HepG2 (cell line): ENCODE results near the gene SLX9. TPM values are rescaled to one million over a fixed set of nuclear protein-coding genes. Genes with fewer than 3 reads are reported as not detected.

Experiments used
- ESRRA ChIP-seq: sonication (generic); formaldehyde crosslinking; IDR thresholded peaks from 2 replicates; pipeline ENCODE4 v1.5.1; 2020; ENCODE audit warnings: mild to moderate bottlenecking, low read depth, missing genetic modification reagents
- HDAC2 ChIP-seq: sonication (generic); formaldehyde crosslinking; IDR thresholded peaks from 2 replicates; pipeline ENCODE4 v1.4.0; 2020; ENCODE audit warnings: missing genetic modification reagents
- HIVEP1 ChIP-seq: sonication (generic); formaldehyde crosslinking; IDR thresholded peaks from 2 replicates; pipeline ENCODE4 v1.4.0; 2020; ENCODE audit warnings: mild to moderate bottlenecking, missing genetic modification reagents
- MEIS2 ChIP-seq: sonication (generic); formaldehyde crosslinking; IDR thresholded peaks from 2 replicates; pipeline ENCODE4 v1.9.0; 2021; ENCODE audit warnings: mild to moderate bottlenecking, missing genetic modification reagents
- MTA1 ChIP-seq: sonication (generic); formaldehyde crosslinking; IDR thresholded peaks from 2 replicates; pipeline ENCODE4 v1.4.0; 2020; ENCODE audit warnings: missing genetic modification reagents, mild to moderate bottlenecking, borderline replicate concordance
- NCOA1 ChIP-seq: sonication (generic); formaldehyde crosslinking; IDR thresholded peaks from 2 replicates; pipeline ENCODE4 v1.9.0; 2021; ENCODE audit warnings: missing genetic modification reagents
- NCOR1 ChIP-seq: fragments of 200-600 bp; sonication (generic); IDR thresholded peaks from 2 replicates; pipeline ENCODE4 v1.7.0; 2017; ENCODE audit warnings: antibody characterized with exemption, low read length, borderline replicate concordance
- NR2F6 ChIP-seq, 2 experiments: IDR thresholded peaks; 2 replicates each; pipeline ENCODE4 v1.6.1; 2016; ENCODE audit warnings: antibody characterized with exemption in 1 of 2, mild to moderate bottlenecking in 1 of 2
- PCBP2 ChIP-seq: fragments of 200-400 bp; formaldehyde crosslinking; optimal IDR thresholded peaks from 2 replicates; pipeline ENCODE3; 2018; ENCODE audit warnings: low read length, low read depth; ENCODE audit not compliant: poor library complexity, severe bottlenecking
- PHF21A ChIP-seq: sonication (generic); formaldehyde crosslinking; IDR thresholded peaks from 2 replicates; pipeline ENCODE4 v1.5.0; 2020; ENCODE audit warnings: mild to moderate bottlenecking, missing genetic modification reagents
- SP4 ChIP-seq: sonication (generic); formaldehyde crosslinking; IDR thresholded peaks from 2 replicates; pipeline ENCODE4 v1.8.1; 2023; ENCODE audit warnings: mild to moderate bottlenecking, missing genetic modification reagents
- SPEN ChIP-seq: sonication (generic); formaldehyde crosslinking; IDR thresholded peaks from 2 replicates; pipeline ENCODE4 v1.5.1; 2020; ENCODE audit warnings: low read depth, mild to moderate bottlenecking, missing genetic modification reagents
- YY1 ChIP-seq: IDR thresholded peaks from 2 replicates; pipeline ENCODE4 v1.6.1; 2011; ENCODE audit warnings: low read length, low read depth, moderate library complexity, mild to moderate bottlenecking; ENCODE audit not compliant: insufficient read depth, insufficient replicate concordance
- ZNF546 ChIP-seq: sonication (generic); formaldehyde crosslinking; conservative IDR thresholded peaks from 2 replicates; pipeline ENCODE4 v1.8.1; 2023; ENCODE audit warnings: mild to moderate bottlenecking, missing genetic modification reagents
- ZNF614 ChIP-seq: IDR thresholded peaks from 2 replicates; pipeline ENCODE4 v1.6.1; 2018; ENCODE audit warnings: missing biosample characterization, missing genetic modification reagents, inconsistent platforms, borderline replicate concordance
- ZNF629 ChIP-seq: sonication (generic); formaldehyde crosslinking; conservative IDR thresholded peaks from 2 replicates; pipeline ENCODE4 v1.5.0; 2020; ENCODE audit warnings: missing genetic modification reagents
- ZNF790 ChIP-seq: sonication (generic); formaldehyde crosslinking; IDR thresholded peaks from 2 replicates; pipeline ENCODE4 v1.8.0; 2022; ENCODE audit warnings: missing genetic modification reagents, mild to moderate bottlenecking, borderline replicate concordance
- polyA plus RNA-seq, 8 experiments: library from polyadenylated mRNA; depleted of rRNA in 3 of 8; stranded (reverse) in 7 of 8; unstranded in 1 of 8; fragments of >200 nt; fragmentation: Illumina TruSeq in 4 of 8; extraction: Trizol in 4 of 8; gene quantifications; 2 replicates each; pipeline versions ENCODE4 v1.2.1 to v1.2.3, GENCODE V29; 2011 to 2016; ENCODE audit warnings: low read depth in 4 of 8, missing spikeins in 1 of 8, mixed read lengths in 1 of 8; ENCODE audit not compliant: insufficient read depth in 1 of 8
- total RNA-seq, 5 experiments: library from RNA; depleted of rRNA; stranded (reverse); fragments of >200 nt; fragmentation: Illumina TruSeq; extraction: Trizol; gene quantifications; 2 replicates each; pipeline ENCODE4 v1.2.3, GENCODE V29; 2016; ENCODE audit warnings: low read depth in 1 of 5
- TF ChIP-seq, protein P1 (sequence below): sonication (generic); formaldehyde crosslinking; IDR thresholded peaks from 2 replicates; pipeline ENCODE4 v1.5.0; 2020; ENCODE audit warnings: missing genetic modification reagents, mild to moderate bottlenecking, borderline replicate concordance
- TF ChIP-seq, protein P2 (sequence below): sonication (generic); formaldehyde crosslinking; IDR thresholded peaks from 2 replicates; pipeline ENCODE4 v1.9.0; 2021; ENCODE audit warnings: missing genetic modification reagents, borderline replicate concordance

SLX9 gene
- total and polyA plus RNA-seq, 2 of the 13 experiments (the other 11 are each of a cell fraction or from before 2014, with no cell fraction given): 21.0 to 47.1 TPM

DNA sequence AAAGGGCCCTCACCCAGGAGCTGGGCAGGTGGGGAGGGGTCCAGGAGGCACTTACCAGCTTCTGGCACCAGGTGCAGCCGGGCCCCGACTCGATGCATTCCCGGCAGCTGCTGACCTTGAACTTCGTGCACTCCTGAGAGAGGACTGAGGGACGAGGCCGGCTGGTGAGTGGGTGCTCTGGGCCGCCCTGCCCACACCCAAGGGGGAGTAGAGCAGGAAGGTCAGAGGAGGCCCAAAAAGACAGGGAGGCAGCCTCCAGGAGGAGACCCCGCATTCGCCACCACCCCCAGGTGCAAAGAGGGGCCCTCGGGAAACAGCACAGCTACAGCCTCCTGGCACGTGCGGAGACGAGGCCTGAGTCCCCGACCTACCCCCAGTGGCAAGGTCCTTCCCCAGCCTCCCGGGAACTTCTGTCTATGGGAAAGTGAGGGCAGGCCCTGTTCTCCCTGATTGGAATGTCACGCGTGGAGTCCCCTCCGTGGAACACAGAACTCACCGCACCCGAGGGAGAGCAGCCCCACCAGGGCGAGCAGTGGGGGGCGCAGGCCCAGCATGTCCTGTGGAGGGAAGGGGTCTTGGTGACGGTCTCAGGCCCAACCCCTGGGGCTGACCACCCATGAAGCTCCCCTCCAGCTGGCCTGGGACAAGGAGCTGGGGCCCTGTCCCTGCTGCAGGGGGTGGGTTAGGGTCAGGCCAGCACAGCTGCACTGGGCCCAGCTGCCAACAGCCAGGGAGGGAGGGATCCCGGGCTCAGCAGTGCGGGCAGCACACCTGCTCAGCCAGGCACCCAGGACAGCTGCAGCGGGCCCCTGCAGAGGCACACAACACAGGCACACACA lies 29.4 kb upstream of the SLX9 start (continued):
- TF ChIP-seq, protein P1, sequence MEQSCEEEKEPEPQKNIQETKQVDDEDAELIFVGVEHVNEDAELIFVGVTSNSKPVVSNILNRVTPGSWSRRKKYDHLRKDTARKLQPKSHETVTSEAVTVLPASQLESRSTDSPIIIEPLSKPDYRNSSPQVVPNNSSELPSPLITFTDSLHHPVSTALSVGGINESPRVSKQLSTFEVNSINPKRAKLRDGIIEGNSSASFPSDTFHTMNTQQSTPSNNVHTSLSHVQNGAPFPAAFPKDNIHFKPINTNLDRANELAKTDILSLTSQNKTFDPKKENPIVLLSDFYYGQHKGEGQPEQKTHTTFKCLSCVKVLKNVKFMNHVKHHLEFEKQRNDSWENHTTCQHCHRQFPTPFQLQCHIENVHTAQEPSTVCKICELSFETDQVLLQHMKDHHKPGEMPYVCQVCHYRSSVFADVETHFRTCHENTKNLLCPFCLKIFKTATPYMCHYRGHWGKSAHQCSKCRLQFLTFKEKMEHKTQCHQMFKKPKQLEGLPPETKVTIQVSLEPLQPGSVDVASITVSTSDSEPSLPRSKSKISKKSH (CRISPR knock-in tag): 0 out of 2 replicates have a peak, but pooled peaks have one; percentile 38
- TF ChIP-seq ZNF629 (CRISPR knock-in tag): 0 out of 2 replicates have a peak, but pooled peaks have one; percentile 22
- TF ChIP-seq, protein P2, sequence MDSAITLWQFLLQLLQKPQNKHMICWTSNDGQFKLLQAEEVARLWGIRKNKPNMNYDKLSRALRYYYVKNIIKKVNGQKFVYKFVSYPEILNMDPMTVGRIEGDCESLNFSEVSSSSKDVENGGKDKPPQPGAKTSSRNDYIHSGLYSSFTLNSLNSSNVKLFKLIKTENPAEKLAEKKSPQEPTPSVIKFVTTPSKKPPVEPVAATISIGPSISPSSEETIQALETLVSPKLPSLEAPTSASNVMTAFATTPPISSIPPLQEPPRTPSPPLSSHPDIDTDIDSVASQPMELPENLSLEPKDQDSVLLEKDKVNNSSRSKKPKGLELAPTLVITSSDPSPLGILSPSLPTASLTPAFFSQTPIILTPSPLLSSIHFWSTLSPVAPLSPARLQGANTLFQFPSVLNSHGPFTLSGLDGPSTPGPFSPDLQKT: no peak
- no peak for TF ChIP-seq PHF21A
- peak; percentile 59; the same call in 1 of the 2 replicates for TF ChIP-seq SPEN (CRISPR knock-in tag)
- TF ChIP-seq ZNF614 (CRISPR knock-in tag): 0 out of 2 replicates have a peak, but pooled peaks have one; percentile 39
- no peak for TF ChIP-seq NCOA1 (CRISPR knock-in tag)
- peak; percentile 58; the same call in 1 of the 2 replicates for TF ChIP-seq ZNF546
- peak; percentile 53; the same call in 1 of the 2 replicates for TF ChIP-seq MEIS2
- TF ChIP-seq HIVEP1 (CRISPR knock-in tag): peak; percentile 79
- TF ChIP-seq NCOR1: peak; percentile 78; the same call in 1 of the 2 replicates
- TF ChIP-seq SP4 (CRISPR knock-in tag): 0 out of 2 replicates have a peak, but pooled peaks have one; percentile 36
- TF ChIP-seq PCBP2: no peak
- TF ChIP-seq NR2F6 (IDR thresholded peaks at IDR 0.05): no peak; the same call in 1 of the 2 replicates
- TF ChIP-seq NR2F6 (CRISPR knock-in tag; IDR thresholded peaks at IDR 0.05): peak; percentile 59; the same call in 1 of the 2 replicates
- peak; percentile 91 for TF ChIP-seq ESRRA (CRISPR knock-in tag)
- no peak for TF ChIP-seq ZNF790 (CRISPR knock-in tag)
- peak; percentile 47; the same call in 1 of the 2 replicates for TF ChIP-seq HDAC2 (CRISPR knock-in tag)
- peak; percentile 18 for TF ChIP-seq YY1
- peak; percentile 64; the same call in 1 of the 2 replicates for TF ChIP-seq MTA1 (CRISPR knock-in tag)
